GM19240 (cell line): ENCODE data around the gene ARHGEF12.

Source experiments
- DNase-seq: peaks from one replicate; pipeline ENCODE4 v3.0.0; 2011; ENCODE audit warnings: low spot score; ENCODE audit not compliant: insufficient read length

The ARHGEF12 gene

GRCh38 chr11:120424185-120424969, 88.2 kb downstream of the ARHGEF12 start:
- DNase-seq = no peak

DNA sequence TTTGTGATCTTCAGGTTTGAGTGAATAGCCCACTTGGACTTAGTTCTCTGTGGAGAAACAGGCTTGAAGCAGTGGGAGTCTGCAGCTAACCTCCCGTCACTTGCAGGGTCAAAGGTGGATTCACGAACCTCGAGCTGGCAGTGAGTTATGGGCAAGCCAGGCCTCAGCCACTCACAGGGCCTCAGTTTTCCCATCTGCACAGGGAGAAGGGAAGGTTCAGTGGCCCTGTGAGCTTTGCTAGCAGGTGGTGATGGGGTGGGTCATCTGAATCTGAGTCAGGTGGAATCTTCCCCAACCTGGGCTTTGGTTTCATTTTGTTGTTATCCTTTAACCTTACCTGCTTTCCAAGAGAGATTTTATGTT, 88.7 kb downstream of the ARHGEF12 start:
- DNase-seq = no peak

DNA sequence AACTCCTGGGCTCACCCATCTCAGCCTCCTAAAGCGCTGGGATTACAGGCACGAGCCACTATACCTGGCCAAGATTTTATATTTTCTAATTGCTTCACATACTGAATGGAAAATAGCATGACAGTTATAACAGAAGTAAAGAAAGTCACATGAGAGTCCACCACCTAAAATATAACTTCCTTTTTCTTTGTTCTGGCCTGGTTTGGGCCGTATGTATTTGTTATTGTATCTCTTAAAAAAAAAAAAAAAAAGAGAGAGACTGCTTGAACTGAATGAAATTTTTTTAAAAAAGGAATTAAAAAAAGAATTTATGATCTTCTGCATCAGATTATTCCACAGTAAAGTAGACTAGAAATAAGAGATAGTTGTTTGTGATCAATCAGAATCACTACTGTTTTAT, 89.3 kb downstream of the ARHGEF12 start:
- DNase-seq = no peak

GRCh38 chr11:120430146-120430545, 93.9 kb downstream of the ARHGEF12 start:
- no peak for DNase-seq

DNA sequence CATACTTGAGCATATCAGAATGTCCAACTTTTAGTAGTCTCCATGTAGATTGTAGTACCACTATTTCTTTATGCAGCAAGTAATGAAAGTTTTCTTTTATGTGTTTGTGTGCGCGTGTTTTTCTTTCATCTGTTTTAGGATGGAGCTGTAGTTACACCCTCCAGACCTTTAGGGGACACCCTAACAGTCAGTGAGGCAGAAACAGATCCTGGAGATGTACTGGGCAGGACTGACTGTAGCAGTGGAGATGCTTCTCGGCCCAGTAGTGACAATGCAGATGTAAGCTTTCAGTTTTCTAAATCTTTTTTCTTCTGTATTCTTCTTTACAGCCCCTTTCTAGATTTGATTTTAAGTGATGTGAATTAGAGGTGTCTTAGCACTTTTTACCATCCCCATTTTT, 95.4 kb downstream of the ARHGEF12 start:
- no peak for DNase-seq

DNA sequence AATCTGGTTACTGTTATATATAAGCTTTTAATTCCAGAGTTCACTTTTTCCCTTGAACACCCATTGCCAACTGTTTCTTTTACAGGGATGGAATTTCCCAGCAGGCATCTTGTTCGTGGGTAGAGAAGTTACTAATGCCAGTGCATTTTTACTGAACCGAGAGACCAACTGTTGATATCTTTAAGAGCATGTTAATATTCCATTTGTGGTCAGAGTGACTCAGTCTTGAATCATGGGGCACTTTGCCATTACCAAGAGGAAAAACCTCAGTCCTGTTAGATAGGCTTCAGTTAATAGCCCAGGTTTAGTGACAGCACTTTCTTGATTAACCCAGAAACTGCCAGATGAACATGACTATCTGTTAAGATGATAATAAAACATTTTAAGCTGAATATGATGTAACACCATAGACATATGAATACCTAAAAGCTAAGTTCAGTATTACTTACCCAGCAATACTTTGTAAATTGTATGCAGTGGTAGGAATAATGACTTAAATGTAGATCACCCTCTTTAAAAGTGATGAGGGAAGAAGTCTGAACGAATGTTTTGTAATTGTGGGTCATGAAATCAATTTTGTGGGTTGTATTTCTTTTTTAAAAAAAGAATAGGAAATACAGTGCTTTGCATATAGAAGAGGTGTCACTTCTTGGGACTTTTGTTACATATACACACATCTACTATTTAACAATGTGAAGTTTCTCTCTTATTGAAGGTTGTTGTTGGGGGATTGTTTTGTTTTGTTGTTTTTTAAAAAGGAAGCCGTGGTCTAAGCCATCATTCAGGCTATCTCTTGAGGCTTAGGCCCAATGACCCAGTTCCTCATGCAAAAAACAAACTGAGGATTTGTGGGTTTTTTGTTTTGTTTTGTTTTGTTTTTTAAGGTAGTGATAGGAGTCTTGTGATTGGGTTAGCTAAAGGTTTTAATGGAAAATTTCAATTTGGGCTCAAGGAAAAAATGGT, 96.1 kb downstream of the ARHGEF12 start:
- no peak for DNase-seq

- DNase-seq = no peak
These were observed 105.4 kb downstream of the ARHGEF12 start for GRCh38 chr11:120441592-120441991.

- DNase-seq = no peak
These were observed 105.8 kb downstream of the ARHGEF12 start for GRCh38 chr11:120442031-120442430.

- DNase-seq = no peak
These were observed 110.6 kb downstream of the ARHGEF12 start for GRCh38 chr11:120446802-120447201.

DNA sequence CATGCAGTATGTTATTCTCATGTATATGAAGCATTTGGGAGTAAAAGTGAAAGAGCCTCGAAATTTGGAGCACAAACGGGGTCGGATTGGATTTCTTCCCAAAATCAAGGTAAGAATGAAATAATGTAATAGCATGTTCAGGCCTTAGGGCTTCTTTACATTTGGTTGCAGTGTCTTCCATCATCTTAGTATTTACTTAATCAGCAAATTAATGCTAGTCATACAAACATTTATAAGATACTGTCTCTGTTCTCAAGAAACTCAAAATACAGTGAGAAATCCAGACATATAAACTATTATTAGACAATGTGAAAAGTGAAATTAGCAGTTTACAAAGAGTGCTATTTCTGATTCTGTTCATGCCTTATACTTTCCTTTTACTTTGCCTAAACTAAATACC, 112.0 kb downstream of the ARHGEF12 start:
- no peak for DNase-seq

GRCh38 chr11:120455487-120455886, 119.3 kb downstream of the ARHGEF12 start:
- DNase-seq = no peak

- no peak for DNase-seq
These were observed 121.8 kb downstream of the ARHGEF12 start for GRCh38 chr11:120457996-120458395.

DNA sequence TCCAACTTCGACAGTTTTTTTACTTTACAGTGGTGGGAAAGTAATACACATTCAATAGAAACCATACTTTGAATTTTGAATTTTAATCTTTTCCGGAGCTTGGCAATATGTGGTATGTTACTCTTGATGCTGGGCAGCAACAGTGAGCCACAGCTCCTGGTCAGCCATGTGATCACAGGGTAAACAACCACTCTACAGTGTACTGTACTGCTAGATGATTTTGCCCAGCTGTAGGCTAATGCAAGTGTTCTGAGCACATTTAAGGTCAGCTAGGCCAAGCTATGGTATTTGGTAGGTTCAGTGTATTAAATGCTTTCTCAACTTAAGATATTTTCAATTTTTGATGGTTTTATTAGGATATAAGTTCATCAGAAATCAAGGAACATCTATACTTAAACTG, 126.6 kb downstream of the ARHGEF12 start:
- DNase-seq = no peak

DNA sequence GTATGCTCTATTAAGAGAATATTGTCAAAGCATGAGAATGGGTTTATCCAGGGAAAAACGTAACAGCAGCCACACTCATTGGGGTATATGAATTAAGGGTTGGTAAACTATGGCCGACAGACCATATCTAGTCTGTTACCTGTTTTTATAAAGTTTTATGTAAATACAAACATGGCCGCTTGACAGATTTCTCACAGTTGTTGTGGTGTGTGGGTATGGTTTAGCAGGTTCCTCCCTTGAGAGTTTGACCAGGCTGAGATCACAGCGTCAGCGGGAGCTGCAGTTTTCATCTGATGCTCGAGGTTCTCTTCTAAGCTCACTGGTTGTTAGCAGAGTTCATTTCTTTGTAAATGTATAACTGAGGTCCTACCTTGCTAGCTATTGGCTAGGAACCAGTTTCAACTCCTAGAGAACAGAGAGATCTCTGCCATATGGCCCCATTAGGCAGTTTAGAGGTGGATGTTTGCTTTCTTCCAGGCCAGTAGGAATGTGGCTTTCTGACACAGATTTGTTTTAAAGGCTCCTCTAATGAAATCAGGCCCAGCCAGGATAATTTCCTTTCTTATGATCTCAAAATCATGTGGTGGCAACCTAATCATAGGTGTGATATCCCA, 129.8 kb downstream of the ARHGEF12 start:
- DNase-seq = no peak

- no peak for DNase-seq
These were observed 131.4 kb downstream of the ARHGEF12 start for GRCh38 chr11:120467627-120468026.

DNA sequence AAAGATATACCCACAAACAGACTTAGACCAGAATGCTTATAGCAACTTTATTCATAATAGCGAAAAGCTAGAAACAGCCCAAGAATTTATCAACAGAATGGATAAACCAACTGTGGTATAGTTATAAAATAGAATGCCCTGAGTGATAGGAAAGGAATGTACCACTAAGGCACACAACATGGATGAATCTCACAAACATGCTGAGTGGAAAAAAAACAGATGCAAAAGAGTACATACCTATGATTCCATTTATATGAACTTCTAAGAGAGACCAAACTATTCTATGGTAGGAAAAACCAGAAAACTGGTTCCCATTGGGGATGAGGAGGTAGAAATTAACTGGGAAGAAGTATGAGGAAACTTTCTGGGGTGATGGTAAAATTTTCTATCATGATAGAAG, 134.9 kb downstream of the ARHGEF12 start:
- no peak for DNase-seq

DNA sequence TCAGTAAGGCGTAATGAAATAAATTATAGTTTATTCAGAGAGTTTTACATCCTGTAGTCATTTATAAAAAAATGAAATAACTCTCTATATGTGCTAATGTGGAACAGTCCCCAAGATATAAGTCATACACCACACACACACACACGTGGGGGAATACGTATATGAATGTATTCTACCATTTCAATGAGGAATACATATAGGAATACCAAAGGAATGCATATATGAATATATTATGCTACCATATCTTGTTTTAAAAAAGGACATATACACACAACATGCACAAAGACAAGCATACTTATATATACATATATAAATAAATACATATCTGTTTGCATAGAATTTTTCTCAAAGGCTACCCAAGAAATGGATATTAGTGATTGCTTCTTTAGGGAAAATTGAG, 135.8 kb downstream of the ARHGEF12 start:
- DNase-seq = no peak

GRCh38 chr11:120473503-120473902, 137.3 kb downstream of the ARHGEF12 start:
- no peak for DNase-seq

DNA sequence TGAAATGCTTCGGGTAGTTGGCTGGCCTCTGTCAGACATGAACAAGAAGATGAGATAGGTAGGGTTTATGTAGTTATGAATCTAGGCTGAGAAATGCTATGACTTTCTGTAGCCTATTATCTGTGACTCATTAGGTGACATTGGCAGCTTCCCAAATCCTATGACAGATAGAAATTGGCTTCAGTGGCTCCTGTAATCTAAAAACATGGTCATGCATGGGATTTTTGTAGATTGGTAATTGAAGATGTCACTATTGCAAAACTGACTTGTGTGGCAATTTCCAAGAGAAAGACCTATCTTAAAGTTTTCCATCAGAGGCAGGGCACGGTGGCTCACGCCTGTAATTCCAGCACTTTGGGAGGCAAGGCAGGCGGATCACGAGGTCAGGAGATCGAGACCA, 145.9 kb downstream of the ARHGEF12 start:
- no peak for DNase-seq

- DNase-seq = no peak
These were observed 148.5 kb downstream of the ARHGEF12 start for GRCh38 chr11:120484722-120485121.

- no peak for DNase-seq
These were observed 149.9 kb downstream of the ARHGEF12 start for GRCh38 chr11:120486138-120486537.

- no peak for DNase-seq
These were observed 153.6 kb downstream of the ARHGEF12 start for GRCh38 chr11:120489799-120490198.
